ENCODE data around the gene KIAA2012. TPM values are rescaled to one million over a fixed set of nuclear protein-coding genes. Genes with fewer than 3 reads are reported as not detected.

Gene KIAA2012
- total RNA-seq, 2 experiments from 2014 or later: not detected

DNA sequence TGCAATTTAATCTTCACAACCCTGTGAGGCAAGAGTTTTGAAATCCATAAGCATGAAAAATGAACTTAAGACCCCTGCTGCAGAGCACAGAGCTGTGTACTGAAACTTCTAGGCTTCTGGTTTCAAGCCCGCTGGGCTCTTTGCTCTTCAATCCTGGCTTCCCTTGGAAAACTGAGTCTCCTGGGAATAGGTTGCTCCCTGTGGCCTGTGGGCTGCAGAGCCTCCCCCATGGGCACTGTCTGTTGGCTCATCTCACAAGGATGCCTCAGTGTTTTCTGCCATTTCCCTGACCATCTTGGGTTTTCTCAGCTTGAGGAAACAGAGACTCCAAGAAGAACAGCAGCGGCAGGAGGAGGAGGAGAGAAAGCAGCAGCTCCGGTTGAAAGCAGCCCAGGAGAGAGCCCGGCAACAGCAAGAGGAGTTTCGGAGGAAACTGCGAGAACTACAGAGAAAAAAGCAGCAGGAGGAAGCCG is 120.9 kb downstream of the KIAA2012 start:
- intact Hi-C loops (cut with micrococcal nuclease; ENCODE audit: unreplicated experiment): no loop called here
- H4K20me1 ChIP-seq (ENCODE audit: insufficient read depth, low read length): no peaks in the 10 kb centered on the region
- ChIA-PET CTCF (ENCODE audit: unreplicated experiment) (no interaction called here), POLR2A (interaction anchor here (0.9 kb wide), 1 partner anchor 13 kb away, joined by 3 read pairs; no protein-coding TSS in a partner anchor)
- no peak overlapping the region for H3K27ac ChIP-seq (ENCODE audit: low read depth, low read length, poor library complexity, severe bottlenecking)
- no peak overlapping the region for H3K4me2 ChIP-seq (ENCODE audit: low read length)
- TF ChIP-seq, protein P1, sequence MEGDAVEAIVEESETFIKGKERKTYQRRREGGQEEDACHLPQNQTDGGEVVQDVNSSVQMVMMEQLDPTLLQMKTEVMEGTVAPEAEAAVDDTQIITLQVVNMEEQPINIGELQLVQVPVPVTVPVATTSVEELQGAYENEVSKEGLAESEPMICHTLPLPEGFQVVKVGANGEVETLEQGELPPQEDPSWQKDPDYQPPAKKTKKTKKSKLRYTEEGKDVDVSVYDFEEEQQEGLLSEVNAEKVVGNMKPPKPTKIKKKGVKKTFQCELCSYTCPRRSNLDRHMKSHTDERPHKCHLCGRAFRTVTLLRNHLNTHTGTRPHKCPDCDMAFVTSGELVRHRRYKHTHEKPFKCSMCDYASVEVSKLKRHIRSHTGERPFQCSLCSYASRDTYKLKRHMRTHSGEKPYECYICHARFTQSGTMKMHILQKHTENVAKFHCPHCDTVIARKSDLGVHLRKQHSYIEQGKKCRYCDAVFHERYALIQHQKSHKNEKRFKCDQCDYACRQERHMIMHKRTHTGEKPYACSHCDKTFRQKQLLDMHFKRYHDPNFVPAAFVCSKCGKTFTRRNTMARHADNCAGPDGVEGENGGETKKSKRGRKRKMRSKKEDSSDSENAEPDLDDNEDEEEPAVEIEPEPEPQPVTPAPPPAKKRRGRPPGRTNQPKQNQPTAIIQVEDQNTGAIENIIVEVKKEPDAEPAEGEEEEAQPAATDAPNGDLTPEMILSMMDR (conservative IDR thresholded peaks at IDR 0.05; ENCODE audit: low read length): no peak
- no peak for TF ChIP-seq EZH2phosphoT487 (IDR thresholded peaks at IDR 0.05; ENCODE audit: borderline replicate concordance, low read depth, low read length)
- H3K9me3 ChIP-seq (ENCODE audit: low read length): no peaks in the 10 kb centered on the region
- H2AFZ ChIP-seq (ENCODE audit: low read length): no peak overlapping the region
- no peaks in the 10 kb centered on the region for H3K79me2 ChIP-seq (ENCODE audit: insufficient read depth, low read depth, low read length)
- H3K36me3 ChIP-seq (ENCODE audit: insufficient read depth, low read length): no peaks in the 10 kb centered on the region
- no TSS peak for BruUV-seq (replicated peaks)
- no peaks in the 10 kb centered on the region for H3K9me2 ChIP-seq (ENCODE audit: insufficient read depth, low read length)
- H3K4me1 ChIP-seq (ENCODE audit: insufficient read depth, low read length, poor library complexity, severe bottlenecking): no peaks in the 10 kb centered on the region
- no peak overlapping the region for H3K4me3 ChIP-seq (ENCODE audit: low read depth, low read length, poor library complexity, severe bottlenecking)
- DNase-seq (ENCODE audit: low spot score): no peak

DNA sequence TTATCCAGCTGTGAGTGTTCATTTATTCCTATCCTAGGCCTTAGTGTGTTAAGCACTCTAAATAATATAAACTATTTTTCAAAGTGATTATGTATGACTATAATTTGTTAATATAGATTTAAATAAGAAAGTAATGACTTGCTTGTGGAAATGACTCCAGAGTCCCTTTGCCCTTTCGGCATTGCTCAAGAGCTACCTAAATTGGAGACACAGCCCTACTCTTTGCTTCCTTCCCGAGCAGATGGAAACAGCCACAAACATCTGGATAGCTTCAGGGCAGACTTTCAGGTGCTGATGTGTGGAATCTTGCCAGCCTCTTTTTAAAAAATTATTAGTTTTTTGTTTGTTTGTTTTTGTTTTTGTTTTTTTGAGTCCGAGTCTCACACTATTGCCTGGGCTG is 121.4 kb downstream of the KIAA2012 start:
- no peak for DNase-seq (ENCODE audit: low spot score)
- H4K20me1 ChIP-seq (ENCODE audit: insufficient read depth, low read length): no peaks in the 10 kb centered on the region
- H3K79me2 ChIP-seq (ENCODE audit: insufficient read depth, low read depth, low read length): no peaks in the 10 kb centered on the region
- no peak overlapping the region for H2AFZ ChIP-seq (ENCODE audit: low read length)
- no peak overlapping the region for H3K27ac ChIP-seq (ENCODE audit: low read depth, low read length, poor library complexity, severe bottlenecking)
- intact Hi-C loops (cut with micrococcal nuclease; ENCODE audit: unreplicated experiment): no loop called here
- ChIA-PET POLR2A (interaction anchor here (0.9 kb wide), 1 partner anchor 12 kb away, joined by 3 read pairs; no protein-coding TSS in a partner anchor), CTCF (ENCODE audit: unreplicated experiment) (no interaction called here)
- H3K9me3 ChIP-seq (ENCODE audit: low read length): no peaks in the 10 kb centered on the region
- H3K4me3 ChIP-seq (ENCODE audit: low read depth, low read length, poor library complexity, severe bottlenecking): no peak overlapping the region
- TF ChIP-seq, protein P1 (conservative IDR thresholded peaks at IDR 0.05; ENCODE audit: low read length): no peak
- TF ChIP-seq EZH2phosphoT487 (IDR thresholded peaks at IDR 0.05; ENCODE audit: borderline replicate concordance, low read depth, low read length): no peak
- H3K4me2 ChIP-seq (ENCODE audit: low read length): no peak overlapping the region
- BruUV-seq (replicated peaks): no TSS peak
- no peaks in the 10 kb centered on the region for H3K36me3 ChIP-seq (ENCODE audit: insufficient read depth, low read length)
- H3K9me2 ChIP-seq (ENCODE audit: insufficient read depth, low read length): no peaks in the 10 kb centered on the region
- H3K4me1 ChIP-seq (ENCODE audit: insufficient read depth, low read length, poor library complexity, severe bottlenecking): no peaks in the 10 kb centered on the region

DNA sequence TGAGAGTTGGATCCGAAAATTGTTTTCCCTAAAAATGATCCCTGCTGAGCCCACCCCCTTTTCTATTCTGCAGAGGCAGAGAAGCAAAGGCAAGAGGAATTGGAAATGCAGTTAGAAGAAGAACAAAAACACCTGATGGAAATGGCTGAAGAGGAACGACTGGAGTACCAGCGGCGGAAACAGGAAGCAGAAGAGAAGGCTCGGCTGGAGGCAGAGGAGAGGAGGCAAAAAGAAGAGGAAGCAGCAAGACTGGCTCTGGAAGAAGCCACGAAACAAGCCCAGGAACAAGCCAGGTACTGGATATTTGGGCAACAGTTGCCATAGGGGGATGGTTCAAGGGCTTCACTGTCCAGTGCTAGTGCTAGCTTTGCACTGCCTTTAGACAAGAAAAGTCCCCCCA is 123.7 kb downstream of the KIAA2012 start:
- TF ChIP-seq EZH2phosphoT487 (IDR thresholded peaks at IDR 0.05; ENCODE audit: borderline replicate concordance, low read depth, low read length): no peak
- TF ChIP-seq, protein P1 (conservative IDR thresholded peaks at IDR 0.05; ENCODE audit: low read length): no peak
- no peak overlapping the region for H2AFZ ChIP-seq (ENCODE audit: low read length)

More for the DNA sequence above, 123.7 kb downstream of the KIAA2012 start:
- no peaks in the 10 kb centered on the region for H3K79me2 ChIP-seq (ENCODE audit: insufficient read depth, low read depth, low read length)
- intact Hi-C loops (cut with micrococcal nuclease; ENCODE audit: unreplicated experiment): no loop called here
- CTCF ChIA-PET (ENCODE audit: unreplicated experiment): no interaction called here
- no peaks in the 10 kb centered on the region for H3K4me1 ChIP-seq (ENCODE audit: insufficient read depth, low read length, poor library complexity, severe bottlenecking)
- no peaks in the 10 kb centered on the region for H3K9me3 ChIP-seq (ENCODE audit: low read length)
- no peaks in the 10 kb centered on the region for H3K36me3 ChIP-seq (ENCODE audit: insufficient read depth, low read length)
- H3K27ac ChIP-seq (ENCODE audit: low read depth, low read length, poor library complexity, severe bottlenecking): no peak overlapping the region
- H3K4me2 ChIP-seq (ENCODE audit: low read length): no peak overlapping the region
- BruUV-seq (replicated peaks): no TSS peak
- H3K9me2 ChIP-seq (ENCODE audit: insufficient read depth, low read length): no peaks in the 10 kb centered on the region
- no peak for DNase-seq (ENCODE audit: low spot score)
- POLR2A ChIA-PET: no interaction called here
- no peak overlapping the region for H3K4me3 ChIP-seq (ENCODE audit: low read depth, low read length, poor library complexity, severe bottlenecking)
- H4K20me1 ChIP-seq (ENCODE audit: insufficient read depth, low read length): no peaks in the 10 kb centered on the region
